Measurements from ENCODE around the gene TOM1L2.
"Not testable (repeated sequence)": the region's sequence is repeated elsewhere in the genome, so short reads cannot be mapped to it uniquely, and the experiment has no call there.

TOM1L2 gene

GRCh38 chr17:17972126-17972951 is at the start of gene TOM1L2, which contains the start of gene DRC3:
TOM1L2 (minus strand) TSS chr17:17972400; CDS start chr17:17972313, 87 bp downstream.
DRC3 (plus strand) TSS chr17:17972862; CDS start chr17:17977599, 4,737 bp downstream.
- peak; percentile 100 for DNase-seq

- DNase-seq: no peak
These were observed 49.2 kb upstream of the TOM1L2 start for GRCh38 chr17:18021372-18021771.

GRCh38 chr17:18020971-18021370 is 48.8 kb upstream of the TOM1L2 start:
- no peak for DNase-seq

- DNase-seq: no peak
These were observed 47.6 kb upstream of the TOM1L2 start for GRCh38 chr17:18019838-18020154.

GRCh38 chr17:18018411-18018921 is 46.3 kb upstream of the TOM1L2 start:
- no peak for DNase-seq

- DNase-seq: no peak
These were observed 45.8 kb upstream of the TOM1L2 start for GRCh38 chr17:18017958-18018357.

- no peak for DNase-seq
These were observed 44.2 kb upstream of the TOM1L2 start for GRCh38 chr17:18016426-18016825.

GRCh38 chr17:18015593-18015992 is 43.4 kb upstream of the TOM1L2 start:
- no peak for DNase-seq

- no peak for DNase-seq
These were observed 41.8 kb upstream of the TOM1L2 start for GRCh38 chr17:18014006-18014405.

GRCh38 chr17:18011286-18011685 is 39.1 kb upstream of the TOM1L2 start:
- DNase-seq: no peak

GRCh38 chr17:18009609-18010420 is 37.6 kb upstream of the TOM1L2 start:
- DNase-seq: no peak

GRCh38 chr17:18008496-18009268 is 36.5 kb upstream of the TOM1L2 start:
- no peak for DNase-seq

- no peak for DNase-seq
These were observed 34.5 kb upstream of the TOM1L2 start for GRCh38 chr17:18006495-18007239.

- DNase-seq: no peak
These were observed 33.3 kb upstream of the TOM1L2 start for GRCh38 chr17:18005496-18005895.

GRCh38 chr17:18004884-18005305 is 32.7 kb upstream of the TOM1L2 start:
- DNase-seq: no peak

- DNase-seq: peak; percentile 41
These were observed 32.1 kb upstream of the TOM1L2 start for GRCh38 chr17:18004345-18004744.

GRCh38 chr17:18002171-18002570 is 30.0 kb upstream of the TOM1L2 start:
- DNase-seq: no peak

- no peak for DNase-seq
These were observed 27.8 kb upstream of the TOM1L2 start for GRCh38 chr17:18000030-18000408.

GRCh38 chr17:17999364-18000029 is 27.3 kb upstream of the TOM1L2 start:
- no peak for DNase-seq

GRCh38 chr17:17998934-17999333 is 26.7 kb upstream of the TOM1L2 start:
- DNase-seq: no peak

GRCh38 chr17:17995887-17996286 is 23.7 kb upstream of the TOM1L2 start:
- not testable (repeated sequence) for DNase-seq
